Stimulated activated CD8-positive, alpha-beta memory T cell treated with anti-CD3 and anti-CD28 coated beads, Interleukin-4, amount 100 ng/mL, for 4 hours (primary cell): ENCODE data around the gene PICALM.
"Not testable (repeated sequence)": the region's sequence is repeated elsewhere in the genome, so short reads cannot be mapped to it uniquely, and the experiment has no call there.

Experiments
- DNase-seq, 2 donors: peaks; one replicate each; pipeline ENCODE4 v3.0.0-alpha.2; 2020; ENCODE audit warnings: low read depth in 2 of 2, low spot score in 1 of 2

The PICALM gene

GRCh38 chr11:85947431-85948272 lies 121.2 kb downstream of the PICALM start:
- DNase-seq: no peak

- no peak for DNase-seq
Observed at GRCh38 chr11:85946221-85946620, 122.7 kb downstream of the PICALM start.

GRCh38 chr11:85945788-85946187 lies 123.1 kb downstream of the PICALM start:
- no peak for DNase-seq

GRCh38 chr11:85945296-85945695 lies 123.6 kb downstream of the PICALM start:
- no peak for DNase-seq

- no peak for DNase-seq
Observed at GRCh38 chr11:85941380-85941973, 127.4 kb downstream of the PICALM start.

GRCh38 chr11:85939099-85940015 lies 129.5 kb downstream of the PICALM start:
- DNase-seq: no peak

GRCh38 chr11:85937835-85938234 lies 131.0 kb downstream of the PICALM start:
- DNase-seq: no peak

- DNase-seq: no peak
Observed at GRCh38 chr11:85935751-85936150, 133.1 kb downstream of the PICALM start.

- DNase-seq: no peak
Observed at GRCh38 chr11:85934596-85935169, 134.2 kb downstream of the PICALM start.

- no peak for DNase-seq
Observed at GRCh38 chr11:85930879-85931366, 138.0 kb downstream of the PICALM start.

- not testable (repeated sequence) for DNase-seq
Observed at GRCh38 chr11:85926653-85927214, 142.2 kb downstream of the PICALM start.

- no peak for DNase-seq
Observed at GRCh38 chr11:85923455-85923854, 145.4 kb downstream of the PICALM start.

- DNase-seq: no peak
Observed at GRCh38 chr11:85922367-85922766, 146.5 kb downstream of the PICALM start.

GRCh38 chr11:85918910-85919794 lies 149.7 kb downstream of the PICALM start:
- no peak for DNase-seq

- DNase-seq: no peak
Observed at GRCh38 chr11:85914425-85914824, 154.5 kb downstream of the PICALM start.

GRCh38 chr11:85913513-85913912 lies 155.4 kb downstream of the PICALM start:
- no peak for DNase-seq

GRCh38 chr11:85912414-85912813 lies 156.5 kb downstream of the PICALM start:
- DNase-seq: no peak
